HG03108 (cell line): Measurements from ENCODE around the gene TRIM64C.
"Not testable (repeated sequence)": the region's sequence is repeated elsewhere in the genome, so short reads cannot be mapped to it uniquely, and the experiment has no call there.

ENCODE experiments used
- ATAC-seq: cut with Tn5 transposase; IDR thresholded peaks from one replicate; pipeline ENCODE4 v1.9.1; 2021; ENCODE audit warnings: moderate library complexity; ENCODE audit not compliant: unreplicated experiment

The TRIM64C gene

GRCh38 chr11:49059012-49059411 lies at the start of gene TRIM64C:
Gene TRIM64C, minus strand, starts transcription at chr11:49059112. Its CDS starts 0 bp downstream, at chr11:49059112.
- not testable (repeated sequence) for ATAC-seq

- ATAC-seq: not testable (repeated sequence)
Observed at GRCh38 chr11:49102356-49102755, 43.4 kb upstream of the TRIM64C start.

- not testable (repeated sequence) for ATAC-seq
Observed at GRCh38 chr11:49069897-49070296, 11.0 kb upstream of the TRIM64C start.

GRCh38 chr11:49049821-49050220 lies 9.1 kb downstream of the TRIM64C start:
- not testable (repeated sequence) for ATAC-seq

- ATAC-seq: not testable (repeated sequence)
Observed at GRCh38 chr11:49048229-49048628, 10.7 kb downstream of the TRIM64C start.

- ATAC-seq: not testable (repeated sequence)
Observed at GRCh38 chr11:49028523-49028922, 30.4 kb downstream of the TRIM64C start, which contains the start of gene TRIM49B. Gene TRIM49B, plus strand, starts transcription at chr11:49028823. Its CDS starts 2,777 bp downstream, at chr11:49031600.
